ENCODE results near the gene RTP1.

DNA sequence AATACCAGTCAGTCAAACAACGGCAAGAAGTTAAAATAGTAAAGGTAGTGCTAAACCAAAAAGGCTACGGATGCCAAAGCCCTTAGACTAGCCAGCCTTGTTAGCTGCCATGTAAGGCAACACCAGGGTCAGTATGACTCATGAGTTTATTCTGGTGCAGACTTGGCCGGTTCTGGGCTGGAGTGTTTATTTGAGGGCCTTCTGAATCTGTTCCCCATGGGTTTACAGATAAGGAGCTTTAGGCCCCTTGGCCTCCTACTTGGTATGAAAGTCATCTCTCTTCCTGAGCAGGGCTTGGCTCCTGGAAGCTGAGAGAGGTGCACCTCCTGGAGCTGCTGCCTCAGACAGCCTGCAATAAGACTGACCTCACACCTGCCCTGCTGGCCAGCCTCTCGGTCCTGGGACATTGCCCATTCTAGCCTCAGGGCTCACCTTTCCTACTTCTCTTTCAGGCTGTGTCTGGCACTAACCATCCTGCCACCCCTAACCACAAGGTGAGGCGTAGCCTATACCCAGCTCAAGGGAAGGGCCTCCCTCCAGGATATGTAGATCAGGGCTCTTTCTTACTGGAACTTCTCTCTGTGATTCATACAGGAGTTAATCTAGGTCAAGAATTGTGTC is 10.4 kb upstream of the RTP1 start:
- TF ChIP-seq YY1 (IDR thresholded peaks at IDR 0.05; ENCODE audit: insufficient read depth, insufficient read length) (no peak), ZNF274 (IDR thresholded peaks at IDR 0.05; ENCODE audit: low read depth, low read length) (no peak)
